Glutamatergic neuron (in vitro differentiated cells): Measurements from ENCODE around the gene HSD17B8. TPM values are rescaled to one million over a fixed set of nuclear protein-coding genes. Genes with fewer than 3 reads are reported as not detected.

Experiments
- DNase-seq: peaks from one replicate; pipeline ENCODE4 v3.0.0; 2022
- H3K27ac Mint-ChIP-seq: one replicate; pipeline ENCODE4 v1.8.0; 2020; ENCODE audit warnings: mild to moderate bottlenecking, mixed read lengths, inconsistent platforms; ENCODE audit not compliant: unreplicated experiment
- H3K27me3 Mint-ChIP-seq: one replicate; pipeline ENCODE4 v1.8.0; 2020; ENCODE audit warnings: mild to moderate bottlenecking, moderate library complexity, mixed read lengths, inconsistent platforms; ENCODE audit not compliant: unreplicated experiment
- H3K36me3 Mint-ChIP-seq: one replicate; pipeline ENCODE4 v1.8.0; 2020; ENCODE audit warnings: mild to moderate bottlenecking, mixed read lengths, inconsistent platforms; ENCODE audit not compliant: unreplicated experiment
- H3K4me1 Mint-ChIP-seq: one replicate; pipeline ENCODE4 v1.8.0; 2020; ENCODE audit warnings: mild to moderate bottlenecking, low read depth, mixed read lengths, inconsistent platforms; ENCODE audit not compliant: unreplicated experiment
- H3K4me3 Mint-ChIP-seq: one replicate; pipeline ENCODE4 v1.8.0; 2020; ENCODE audit warnings: mild to moderate bottlenecking, mixed read lengths, inconsistent platforms; ENCODE audit not compliant: unreplicated experiment
- H3K9me3 Mint-ChIP-seq: one replicate; pipeline ENCODE4 v1.8.0; 2020; ENCODE audit warnings: mild to moderate bottlenecking, moderate library complexity, mixed read lengths, inconsistent platforms; ENCODE audit not compliant: unreplicated experiment
- total RNA-seq: library from RNA; stranded (reverse); fragmentation: NEBNext Ultra II Directional; extraction: Animal tissue kit (Norgen Biotek cat#: 25700); gene quantifications from one replicate; pipeline ENCODE4 v1.2.1, GENCODE V29; 2021; ENCODE audit not compliant: unreplicated experiment
- TF ChIP-seq, protein P1 (sequence below): fragments of 200-600 bp; sonication (generic); IDR thresholded peaks from one replicate; pipeline ENCODE4 v1.5.0; 2021; ENCODE audit not compliant: partially characterized antibody, unreplicated experiment

HSD17B8 gene
- total RNA-seq, 1 donor from 2014 or later, result 4.6 TPM

DNA sequence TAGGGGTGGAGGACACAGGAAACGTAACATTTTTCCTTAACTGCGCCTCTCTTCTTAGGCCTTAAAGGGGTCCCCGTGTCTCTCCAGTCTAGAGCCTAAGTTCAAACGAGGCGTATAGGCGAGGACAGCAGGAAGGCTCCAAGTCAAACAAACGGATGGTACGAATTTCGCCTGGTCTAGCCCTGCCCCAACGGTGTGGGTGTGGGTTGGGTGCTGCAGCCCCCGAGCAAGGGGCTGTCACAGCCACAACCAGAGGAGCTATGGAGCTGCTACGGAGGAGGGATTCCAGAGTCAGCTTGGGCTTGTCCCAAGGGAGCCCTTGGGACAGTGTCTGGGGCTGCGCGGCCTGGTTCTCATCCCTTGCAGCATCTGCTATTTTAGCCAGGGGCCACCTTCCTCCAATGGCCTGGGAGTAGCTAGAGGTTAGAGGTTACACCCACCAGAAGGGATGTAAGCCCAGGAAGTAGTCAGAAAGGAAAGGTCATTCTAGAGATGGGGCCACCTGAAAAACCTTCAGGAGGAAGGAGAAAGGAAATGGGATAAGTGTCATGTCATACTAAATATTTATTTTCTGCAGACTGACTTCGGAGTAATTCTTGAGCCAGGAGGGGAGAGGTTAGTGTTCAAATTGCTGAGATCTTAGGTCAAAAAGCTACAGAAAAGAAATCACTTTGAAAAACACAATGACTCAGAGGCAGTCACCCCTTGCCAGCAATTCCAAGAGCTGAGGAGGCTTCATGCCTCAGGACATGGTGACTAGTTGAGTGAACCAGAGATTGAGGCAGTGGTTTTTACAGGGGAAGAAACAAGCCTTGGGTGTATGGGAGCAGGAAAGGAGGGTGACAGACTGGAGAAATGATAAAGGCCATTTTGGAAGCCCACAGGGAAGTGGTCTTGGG, 45.5 kb downstream of the HSD17B8 start:
- peaks cover 3% of the 10 kb centered on the region for H3K9me3 Mint-ChIP-seq
- DNase-seq, result peak; percentile 65
- H3K36me3 Mint-ChIP-seq, result no peaks in the 10 kb centered on the region
- TF ChIP-seq, protein P1, sequence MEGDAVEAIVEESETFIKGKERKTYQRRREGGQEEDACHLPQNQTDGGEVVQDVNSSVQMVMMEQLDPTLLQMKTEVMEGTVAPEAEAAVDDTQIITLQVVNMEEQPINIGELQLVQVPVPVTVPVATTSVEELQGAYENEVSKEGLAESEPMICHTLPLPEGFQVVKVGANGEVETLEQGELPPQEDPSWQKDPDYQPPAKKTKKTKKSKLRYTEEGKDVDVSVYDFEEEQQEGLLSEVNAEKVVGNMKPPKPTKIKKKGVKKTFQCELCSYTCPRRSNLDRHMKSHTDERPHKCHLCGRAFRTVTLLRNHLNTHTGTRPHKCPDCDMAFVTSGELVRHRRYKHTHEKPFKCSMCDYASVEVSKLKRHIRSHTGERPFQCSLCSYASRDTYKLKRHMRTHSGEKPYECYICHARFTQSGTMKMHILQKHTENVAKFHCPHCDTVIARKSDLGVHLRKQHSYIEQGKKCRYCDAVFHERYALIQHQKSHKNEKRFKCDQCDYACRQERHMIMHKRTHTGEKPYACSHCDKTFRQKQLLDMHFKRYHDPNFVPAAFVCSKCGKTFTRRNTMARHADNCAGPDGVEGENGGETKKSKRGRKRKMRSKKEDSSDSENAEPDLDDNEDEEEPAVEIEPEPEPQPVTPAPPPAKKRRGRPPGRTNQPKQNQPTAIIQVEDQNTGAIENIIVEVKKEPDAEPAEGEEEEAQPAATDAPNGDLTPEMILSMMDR, result no peak
- peaks cover 18% of the 10 kb centered on the region for H3K4me1 Mint-ChIP-seq
- peaks cover 8% of the 10 kb centered on the region for H3K27me3 Mint-ChIP-seq
- peak overlapping the region; percentile 97 for H3K4me3 Mint-ChIP-seq
- H3K27ac Mint-ChIP-seq, result peak overlapping the region; percentile 84

DNA sequence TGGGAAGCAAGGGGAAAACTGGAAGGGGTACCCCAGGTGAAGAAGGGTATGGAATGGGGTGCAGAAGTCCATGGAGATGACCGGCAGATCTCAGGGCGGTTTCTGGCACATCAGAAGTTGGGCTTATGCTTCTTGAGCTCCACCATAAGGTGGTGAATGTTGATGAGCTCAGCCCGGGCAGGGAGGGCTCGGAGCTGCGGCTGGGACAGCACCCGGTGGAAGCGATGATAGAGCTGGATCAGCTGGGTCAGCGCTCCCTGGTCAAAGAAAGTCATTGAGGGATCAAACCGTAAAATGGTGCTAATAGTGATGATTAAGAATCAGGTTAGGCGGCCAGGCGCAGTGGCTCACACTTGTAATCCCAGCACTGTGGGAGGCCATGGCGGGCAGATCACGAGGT, 46.3 kb downstream of the HSD17B8 start:
- Mint-ChIP-seq H3K4me3 (peak overlapping the region; percentile 97), H3K9me3 (peaks cover 3% of the 10 kb centered on the region), H3K36me3 (no peaks in the 10 kb centered on the region), H3K27ac (peak overlapping the region; percentile 84), H3K27me3 (peaks cover 8% of the 10 kb centered on the region), H3K4me1 (peaks cover 18% of the 10 kb centered on the region)
- no peak for DNase-seq
- TF ChIP-seq, protein P1, result no peak

DNA sequence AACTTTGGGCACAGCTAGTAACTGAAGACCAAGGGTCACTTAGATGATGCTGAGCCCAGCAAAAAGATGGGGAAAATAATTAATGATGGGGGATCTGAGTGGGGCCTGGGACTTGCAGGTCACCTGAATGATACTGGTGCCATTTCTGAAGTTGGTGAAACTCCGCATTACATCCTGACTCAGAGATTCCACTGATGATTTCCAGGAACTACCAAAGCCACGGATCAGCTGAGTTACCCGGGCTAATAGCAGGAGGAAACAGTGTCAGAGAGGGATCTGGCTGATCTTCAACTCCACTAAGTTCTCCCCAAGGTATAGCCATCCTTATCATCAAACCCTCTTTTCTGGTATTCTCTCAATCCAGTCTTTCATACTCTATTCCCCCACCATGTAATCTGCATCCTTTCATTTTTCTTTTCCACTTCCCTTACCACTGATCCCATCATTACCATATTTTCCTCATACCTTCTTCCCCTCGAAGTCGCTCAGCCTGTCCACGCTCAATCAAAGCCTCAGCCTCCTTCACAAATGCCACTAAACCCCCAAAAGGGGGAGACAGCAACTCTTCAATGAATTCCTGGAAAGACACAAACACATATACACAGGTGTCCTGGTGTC, 47.0 kb downstream of the HSD17B8 start:
- Mint-ChIP-seq H3K27me3 (peaks cover 8% of the 10 kb centered on the region), H3K9me3 (peaks cover 3% of the 10 kb centered on the region), H3K36me3 (no peaks in the 10 kb centered on the region), H3K27ac (peak overlapping the region; percentile 7), H3K4me3 (peak overlapping the region; percentile 62), H3K4me1 (peaks cover 18% of the 10 kb centered on the region)
- TF ChIP-seq, protein P1, result no peak
- no peak for DNase-seq

DNA sequence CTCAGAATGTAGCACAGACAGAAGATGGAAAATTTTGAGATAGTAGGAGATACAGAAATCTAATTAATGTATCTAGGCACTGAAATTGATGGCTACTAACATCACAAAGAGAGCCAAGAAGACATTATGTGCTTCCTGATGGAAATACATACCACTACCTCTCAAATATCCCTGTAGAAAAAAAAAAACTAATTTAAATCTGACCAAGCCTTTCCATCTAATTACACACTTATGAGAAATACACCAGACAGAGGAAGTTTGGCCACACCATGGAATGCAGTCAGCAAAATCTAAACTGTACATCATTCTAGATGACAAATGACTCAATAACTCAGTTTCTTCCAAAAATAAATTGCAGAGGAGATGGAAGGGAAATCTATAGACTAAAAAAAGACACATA, 48.3 kb downstream of the HSD17B8 start:
- Mint-ChIP-seq H3K27me3 (peaks cover 8% of the 10 kb centered on the region), H3K9me3 (peaks cover 3% of the 10 kb centered on the region), H3K27ac (no peak overlapping the region), H3K36me3 (no peaks in the 10 kb centered on the region), H3K4me3 (no peak overlapping the region), H3K4me1 (peaks cover 18% of the 10 kb centered on the region)
- DNase-seq, result no peak
- TF ChIP-seq, protein P1, result no peak

DNA sequence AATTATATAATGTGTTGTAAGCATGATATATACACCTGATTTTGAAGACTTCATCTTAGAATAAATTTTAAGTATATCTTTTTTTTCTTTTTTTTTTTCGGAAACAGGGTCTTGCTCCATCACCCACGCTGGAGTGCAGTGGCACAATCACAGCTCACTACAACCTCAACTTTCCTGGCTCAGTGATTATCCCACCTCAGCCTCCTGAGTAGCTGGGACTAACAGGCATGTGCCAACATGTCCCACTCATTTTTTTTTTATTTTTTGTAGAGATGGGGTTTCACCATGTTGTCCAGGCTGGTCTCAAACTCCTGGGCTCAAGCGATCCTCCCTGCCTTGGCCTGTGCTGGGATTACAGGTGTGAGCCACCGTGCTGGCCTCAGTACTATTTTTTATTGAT, 50.1 kb downstream of the HSD17B8 start:
- Mint-ChIP-seq H3K4me3 (no peak overlapping the region), H3K9me3 (peaks cover 1% of the 10 kb centered on the region), H3K4me1 (peaks cover 10% of the 10 kb centered on the region), H3K27me3 (peaks cover 4% of the 10 kb centered on the region), H3K36me3 (no peaks in the 10 kb centered on the region), H3K27ac (no peak overlapping the region)
- TF ChIP-seq, protein P1, result no peak
- no peak for DNase-seq
